BJ (cell line): ENCODE measurements around the gene P2RY8. TPM values are rescaled to one million over a fixed set of nuclear protein-coding genes. Genes with fewer than 3 reads are reported as not detected.
"Not testable (repeated sequence)": the region's sequence is repeated elsewhere in the genome, so short reads cannot be mapped to it uniquely, and the experiment has no call there.

Experiments
- CTCF ChIA-PET: fragments of 350-600 bp; formaldehyde crosslinking; extraction: SDS; loops from one replicate; lab custom pipeline; 2021; ENCODE audit warnings: antibody characterized with exemption, inconsistent platforms; lab: Yijun Ruan, JAX
- POLR2A ChIA-PET: fragments of 300-600 bp; sonication (Branson Sonifier 250); formaldehyde crosslinking; extraction: SDS; loops from one replicate; lab custom pipeline; 2021; ENCODE audit warnings: antibody characterized with exemption; lab: Charles Lee
- DNase-seq: peaks from one replicate; pipeline ENCODE4 v3.0.0-alpha.2; 2011; ENCODE audit warnings: low read depth
- H3K27me3 ChIP-seq: 2 replicates; pipeline ENCODE4 v1.6.0; 2011; ENCODE audit warnings: low read length; ENCODE audit not compliant: control insufficient read depth, insufficient read depth
- H3K36me3 ChIP-seq: 2 replicates; pipeline ENCODE4 v1.5.1; 2011; ENCODE audit warnings: low read length; ENCODE audit not compliant: control insufficient read depth, insufficient read depth
- H3K4me3 ChIP-seq: 2 replicates; pipeline ENCODE4 v1.5.1; 2011; ENCODE audit warnings: low read depth, mild to moderate bottlenecking, control low read depth, low read length
- CTCF ChIP-seq: IDR thresholded peaks from 2 replicates; pipeline ENCODE4 v1.5.1; 2011; ENCODE audit warnings: low read depth, mild to moderate bottlenecking, control low read depth, inconsistent platforms, low read length, moderate library complexity; ENCODE audit not compliant: insufficient read depth
- polyA plus RNA-seq: library from polyadenylated mRNA; depleted of rRNA; stranded (reverse); fragments of >200 nt; gene quantifications from 2 replicates; pipeline ENCODE4 v1.2.3, GENCODE V29; 2011

The P2RY8 gene
- polyA plus RNA-seq, 1 experiment = not detected

- Histone ChIP-seq H3K4me3 (no peak overlapping the region), H3K27me3 (no peaks in the 10 kb centered on the region), H3K36me3 (no peaks in the 10 kb centered on the region)
- TF ChIP-seq CTCF = no peak
- DNase-seq = no peak
- ChIA-PET CTCF (no interaction called here), POLR2A (no interaction called here)
Observed at GRCh38 chrX:1578511-1579173, 41.7 kb upstream of the P2RY8 start.

- no peak overlapping the region for H3K4me3 ChIP-seq
- ChIA-PET CTCF (no interaction called here), POLR2A (no interaction called here)
- DNase-seq = no peak
- H3K27me3 ChIP-seq = no peaks in the 10 kb centered on the region
- TF ChIP-seq CTCF = no peak
- no peaks in the 10 kb centered on the region for H3K36me3 ChIP-seq
Observed at GRCh38 chrX:1577845-1578244, 40.9 kb upstream of the P2RY8 start.

GRCh38 chrX:1576201-1576992 lies 39.4 kb upstream of the P2RY8 start:
- POLR2A ChIA-PET = no interaction called here
- TF ChIP-seq CTCF = no peak
- Histone ChIP-seq H3K27me3 (no peaks in the 10 kb centered on the region), H3K4me3 (no peak overlapping the region), H3K36me3 (no peaks in the 10 kb centered on the region)
- DNase-seq = no peak
- CTCF ChIA-PET = no interaction called here

- POLR2A ChIA-PET, DNase-seq, H3K4me3 ChIP-seq, CTCF ChIA-PET, H3K36me3 ChIP-seq, H3K27me3 ChIP-seq: not testable (repeated sequence)
Observed at GRCh38 chrX:1574181-1574580, 37.2 kb upstream of the P2RY8 start.

- ChIA-PET POLR2A (no interaction called here), CTCF (no interaction called here)
- no peak for DNase-seq
- Histone ChIP-seq H3K36me3 (no peaks in the 10 kb centered on the region), H3K4me3 (no peak overlapping the region), H3K27me3 (no peaks in the 10 kb centered on the region)
- TF ChIP-seq CTCF = no peak
Observed at GRCh38 chrX:1564750-1565683, 28.0 kb upstream of the P2RY8 start.

- H3K27me3 ChIP-seq, DNase-seq, H3K36me3 ChIP-seq, POLR2A ChIA-PET, CTCF ChIA-PET, H3K4me3 ChIP-seq: not testable (repeated sequence)
Observed at GRCh38 chrX:1564077-1564476, 27.1 kb upstream of the P2RY8 start.
